DND-41 (cell line): Measurements from ENCODE around the gene ADGRG4.

Experiments
- ATAC-seq: fragments of 200-7000 bp; cut with Tn5 transposase; 3 replicates; pipeline ENCODE4 v1.9.1; 2021; ENCODE audit warnings: low read depth; ENCODE audit not compliant: insufficient read depth
- DNase-seq: peaks from one replicate; pipeline ENCODE4 v3.0.0-alpha.2; 2020
- H2AFZ ChIP-seq: 2 replicates; pipeline ENCODE4 v1.6.0; 2012; ENCODE audit warnings: low read depth, low read length
- H3K27ac ChIP-seq: 2 replicates; pipeline ENCODE4 v1.5.1; 2012; ENCODE audit warnings: low read length, inconsistent platforms
- H3K27me3 ChIP-seq: fragments of 200-600 bp; sonication (generic); 2 replicates; pipeline ENCODE4 v1.6.0; 2012; ENCODE audit warnings: low read length, mild to moderate bottlenecking, inconsistent platforms; ENCODE audit not compliant: insufficient read depth, poor library complexity
- H3K36me3 ChIP-seq: 2 replicates; pipeline ENCODE4 v1.5.1; 2012; ENCODE audit warnings: low read length, inconsistent platforms; ENCODE audit not compliant: insufficient read depth
- H3K4me1 ChIP-seq: 2 replicates; pipeline ENCODE4 v1.5.1; 2012; ENCODE audit warnings: mild to moderate bottlenecking, low read length; ENCODE audit not compliant: insufficient read depth
- H3K4me2 ChIP-seq: 2 replicates; pipeline ENCODE4 v1.6.0; 2012; ENCODE audit warnings: mild to moderate bottlenecking, moderate library complexity, low read length, inconsistent platforms; ENCODE audit not compliant: insufficient read depth
- H3K4me3 ChIP-seq, 2 experiments: fragments of 200-600 bp in 1 of 2; shearing (Covaris generic) in 1 of 2; 2 replicates each; pipeline ENCODE4 v1.5.1; 2012 to 2016; ENCODE audit warnings: inconsistent platforms in 2 of 2, low read length in 2 of 2, mild to moderate bottlenecking in 2 of 2, low read depth in 1 of 2, moderate library complexity in 1 of 2
- H3K79me2 ChIP-seq: 2 replicates; pipeline ENCODE4 v1.6.0; 2012; ENCODE audit warnings: low read length, inconsistent platforms; ENCODE audit not compliant: insufficient read depth
- H3K9ac ChIP-seq: 2 replicates; pipeline ENCODE4 v1.6.0; 2012; ENCODE audit warnings: low read depth, mild to moderate bottlenecking, inconsistent platforms, low read length, moderate library complexity
- H3K9me3 ChIP-seq: 2 replicates; pipeline ENCODE4 v1.5.1; 2012; ENCODE audit warnings: low read length, moderate library complexity, mild to moderate bottlenecking, inconsistent platforms; ENCODE audit not compliant: insufficient read depth, severe bottlenecking
- H4K20me1 ChIP-seq: 2 replicates; pipeline ENCODE4 v1.6.0; 2012; ENCODE audit warnings: low read length; ENCODE audit not compliant: insufficient read depth
- EZH2 ChIP-seq: IDR thresholded peaks from 3 replicates; pipeline ENCODE4 v1.6.1; 2012; ENCODE audit warnings: borderline replicate concordance, low read depth, mild to moderate bottlenecking, moderate library complexity, low read length, inconsistent platforms; ENCODE audit not compliant: severe bottlenecking
- TF ChIP-seq, protein P1 (sequence below): IDR thresholded peaks from 2 replicates; pipeline ENCODE4 v1.5.1; 2012; ENCODE audit warnings: borderline replicate concordance, low read length, moderate library complexity, mild to moderate bottlenecking; ENCODE audit not compliant: poor library complexity, severe bottlenecking; ENCODE audit errors: extremely low read depth

Gene ADGRG4

DNA sequence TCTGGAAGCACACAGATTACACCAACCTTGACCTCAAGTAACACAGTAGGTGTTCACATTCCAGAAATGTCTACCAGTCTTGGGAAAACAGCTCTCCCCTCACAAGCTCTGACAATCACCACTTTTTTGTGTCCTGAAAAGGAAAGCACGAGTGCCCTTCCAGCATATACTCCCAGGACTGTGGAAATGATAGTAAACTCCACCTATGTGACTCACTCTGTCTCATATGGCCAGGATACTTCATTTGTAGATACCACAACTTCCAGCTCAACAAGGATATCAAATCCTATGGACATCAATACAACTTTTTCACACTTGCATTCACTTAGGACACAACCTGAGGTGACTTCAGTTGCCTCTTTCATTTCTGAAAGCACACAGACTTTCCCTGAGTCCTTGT is 46.9 kb downstream of the ADGRG4 start:
- no peak for ATAC-seq
- H3K4me2 ChIP-seq: no peak overlapping the region
- no peaks in the 10 kb centered on the region for H3K36me3 ChIP-seq
- no peaks in the 10 kb centered on the region for H3K9me3 ChIP-seq
- no peaks in the 10 kb centered on the region for H3K79me2 ChIP-seq
- no peak overlapping the region for H3K9ac ChIP-seq
- H2AFZ ChIP-seq: no peak overlapping the region
- H4K20me1 ChIP-seq: no peaks in the 10 kb centered on the region
- H3K27ac ChIP-seq: no peak overlapping the region
- TF ChIP-seq, protein P1, sequence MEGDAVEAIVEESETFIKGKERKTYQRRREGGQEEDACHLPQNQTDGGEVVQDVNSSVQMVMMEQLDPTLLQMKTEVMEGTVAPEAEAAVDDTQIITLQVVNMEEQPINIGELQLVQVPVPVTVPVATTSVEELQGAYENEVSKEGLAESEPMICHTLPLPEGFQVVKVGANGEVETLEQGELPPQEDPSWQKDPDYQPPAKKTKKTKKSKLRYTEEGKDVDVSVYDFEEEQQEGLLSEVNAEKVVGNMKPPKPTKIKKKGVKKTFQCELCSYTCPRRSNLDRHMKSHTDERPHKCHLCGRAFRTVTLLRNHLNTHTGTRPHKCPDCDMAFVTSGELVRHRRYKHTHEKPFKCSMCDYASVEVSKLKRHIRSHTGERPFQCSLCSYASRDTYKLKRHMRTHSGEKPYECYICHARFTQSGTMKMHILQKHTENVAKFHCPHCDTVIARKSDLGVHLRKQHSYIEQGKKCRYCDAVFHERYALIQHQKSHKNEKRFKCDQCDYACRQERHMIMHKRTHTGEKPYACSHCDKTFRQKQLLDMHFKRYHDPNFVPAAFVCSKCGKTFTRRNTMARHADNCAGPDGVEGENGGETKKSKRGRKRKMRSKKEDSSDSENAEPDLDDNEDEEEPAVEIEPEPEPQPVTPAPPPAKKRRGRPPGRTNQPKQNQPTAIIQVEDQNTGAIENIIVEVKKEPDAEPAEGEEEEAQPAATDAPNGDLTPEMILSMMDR: no peak
- TF ChIP-seq EZH2: no peak
- H3K4me1 ChIP-seq: no peaks in the 10 kb centered on the region
- no peaks in the 10 kb centered on the region for H3K27me3 ChIP-seq
- H3K4me3 ChIP-seq: no peak overlapping the region
- DNase-seq: no peak

DNA sequence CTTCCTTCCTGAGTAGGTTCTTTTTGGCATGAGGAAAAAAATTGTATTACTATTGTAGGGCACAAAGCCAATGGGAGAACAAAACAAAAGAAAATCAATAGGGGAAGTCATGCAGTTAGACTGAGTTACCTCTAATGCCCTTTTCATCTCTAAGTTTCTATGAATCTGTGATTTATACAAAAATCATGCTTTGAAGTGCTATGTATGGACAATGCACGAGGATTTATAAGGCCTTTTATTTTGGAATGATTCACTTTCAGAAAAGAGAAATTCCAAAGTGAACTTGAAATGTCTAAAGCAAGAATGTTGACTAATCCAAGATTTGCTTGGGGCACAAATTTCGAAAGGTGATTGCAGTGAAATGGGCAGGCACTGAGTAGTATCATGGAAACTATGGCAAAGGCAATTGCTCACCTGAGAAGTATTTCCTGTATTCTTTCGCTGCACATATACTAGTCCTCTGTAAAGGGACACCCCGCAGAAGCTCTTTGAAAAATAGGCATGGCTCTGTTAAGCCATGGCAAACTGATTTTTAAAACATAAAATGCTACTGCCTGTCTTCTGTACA is 52.8 kb downstream of the ADGRG4 start:
- no peak overlapping the region for H3K4me3 ChIP-seq
- H2AFZ ChIP-seq: no peak overlapping the region
- H3K36me3 ChIP-seq: no peaks in the 10 kb centered on the region
- TF ChIP-seq, protein P1: no peak
- no peak for TF ChIP-seq EZH2
- H3K27me3 ChIP-seq: no peaks in the 10 kb centered on the region
- H3K27ac ChIP-seq: no peak overlapping the region
- no peak for ATAC-seq
- H4K20me1 ChIP-seq: no peaks in the 10 kb centered on the region
- H3K9me3 ChIP-seq: no peaks in the 10 kb centered on the region
- no peak for DNase-seq
- H3K4me1 ChIP-seq: no peaks in the 10 kb centered on the region
- H3K4me2 ChIP-seq: no peak overlapping the region
- no peak overlapping the region for H3K9ac ChIP-seq
- H3K79me2 ChIP-seq: no peaks in the 10 kb centered on the region

GRCh38 chrX:136354201-136354600 is 53.4 kb downstream of the ADGRG4 start:
- no peak for DNase-seq
- H3K27me3 ChIP-seq: no peaks in the 10 kb centered on the region
- H3K79me2 ChIP-seq: no peaks in the 10 kb centered on the region

More at GRCh38 chrX:136354201-136354600, 53.4 kb downstream of the ADGRG4 start:
- Histone ChIP-seq H3K27ac (no peak overlapping the region), H3K9ac (no peak overlapping the region), H3K36me3 (no peaks in the 10 kb centered on the region), H3K4me2 (no peak overlapping the region), H3K9me3 (no peaks in the 10 kb centered on the region), H3K4me3 (no peak overlapping the region), H4K20me1 (no peaks in the 10 kb centered on the region), H2AFZ (no peak overlapping the region), H3K4me1 (no peaks in the 10 kb centered on the region)
- no peak for TF ChIP-seq EZH2
- TF ChIP-seq, protein P1: no peak
- ATAC-seq: no peak
